Activated CD8-positive, alpha-beta memory T cell treated with anti-CD3 and anti-CD28 coated beads, Interleukin-2, amount 10 ng/mL, durations not matched to agents 7 days and 5 days (primary cell): ENCODE results near the gene VAMP2. TPM values are rescaled to one million over a fixed set of nuclear protein-coding genes. Genes with fewer than 3 reads are reported as not detected.

Experiments
- ATAC-seq: fragments of 150-1000 bp; cut with Tn5 transposase; one replicate; pipeline ENCODE4 v1.10.0; 2021; ENCODE audit warnings: moderate library complexity
- CTCF ChIA-PET: fragments of 350-600 bp; sonication (Branson Sonifier 250); formaldehyde crosslinking; loops from one replicate; lab custom pipeline; 2021; ENCODE audit warnings: antibody characterized with exemption; lab: Charles Lee
- DNase-seq: peaks from one replicate; pipeline ENCODE4 v3.0.0-alpha.2; 2020
- H3K27ac Mint-ChIP-seq: one replicate; pipeline ENCODE4 v1.8.0; 2021; ENCODE audit warnings: mild to moderate bottlenecking, mixed read lengths
- H3K27me3 Mint-ChIP-seq: one replicate; pipeline ENCODE4 v1.8.0; 2021; ENCODE audit warnings: mixed read lengths
- H3K36me3 Mint-ChIP-seq: one replicate; pipeline ENCODE4 v1.8.0; 2021; ENCODE audit warnings: mild to moderate bottlenecking, mixed read lengths
- H3K4me1 Mint-ChIP-seq: one replicate; pipeline ENCODE4 v1.8.0; 2021; ENCODE audit warnings: mixed read lengths
- H3K4me3 Mint-ChIP-seq: one replicate; pipeline ENCODE4 v1.8.0; 2021; ENCODE audit warnings: mild to moderate bottlenecking, moderate library complexity, mixed read lengths
- H3K9me3 Mint-ChIP-seq: one replicate; pipeline ENCODE4 v1.8.0; 2022; ENCODE audit warnings: low read depth, mixed read lengths
- microRNA-seq: library from miRNA; unstranded; fragments of <30 nt; microRNA quantifications from one replicate; pipeline ENCODE4 v1.2.0, GENCODE V29; 2022
- total RNA-seq, 2 experiments: library from RNA; stranded (reverse); gene quantifications; one replicate each; pipeline ENCODE4 v1.2.3, GENCODE V29; 2021

VAMP2 gene
- total RNA-seq, 2 experiments from 2014 or later, result 47.6 to 68.9 TPM

- CTCF ChIA-PET, result interaction anchor here (0.6 to 6.9 kb wide), 53 partner anchors 7 to 868 kb away, joined by 3 to 96 read pairs (median 5); partner anchors contain the start of genes AURKB, BORCS6, CTC1 and CTDNEP1
- peaks cover 56% of the 10 kb centered on the region for H3K4me1 Mint-ChIP-seq
These were observed 42.9 kb downstream of the VAMP2 start for GRCh38 chr17:8119581-8120519.

GRCh38 chr17:8118769-8119580 lies 43.8 kb downstream of the VAMP2 start:
- Mint-ChIP-seq H3K4me1 (peaks cover 48% of the 10 kb centered on the region), H3K4me3 (peak overlapping the region; percentile 95), H3K36me3 (no peaks in the 10 kb centered on the region), H3K27ac (peak overlapping the region; percentile 88), H3K27me3 (peaks cover 59% of the 10 kb centered on the region), H3K9me3 (no peaks in the 10 kb centered on the region)
- CTCF ChIA-PET, result interaction anchor here (0.6 to 6.9 kb wide), 49 partner anchors 8 to 868 kb away, joined by 3 to 96 read pairs (median 5); partner anchors contain the start of genes AURKB, BORCS6, CTC1 and CTDNEP1
- peak; percentile 92 for DNase-seq
- peak; percentile 69 for ATAC-seq

More at GRCh38 chr17:8119581-8120519, 42.9 kb downstream of the VAMP2 start:
- ATAC-seq (peak; percentile 44), DNase-seq (peak; percentile 94)
- H3K4me3 Mint-ChIP-seq, result peak overlapping the region; percentile 95
- H3K9me3 Mint-ChIP-seq, result no peaks in the 10 kb centered on the region
- H3K27me3 Mint-ChIP-seq, result peaks cover 61% of the 10 kb centered on the region
- H3K36me3 Mint-ChIP-seq, result no peaks in the 10 kb centered on the region
- H3K27ac Mint-ChIP-seq, result peak overlapping the region; percentile 88

- peak; percentile 44 for DNase-seq
- H3K27ac Mint-ChIP-seq, result peak within 1 kb of the TSS; percentile 88
- no peak for ATAC-seq
- CTCF ChIA-PET, result interaction anchor here (0.9 to 6.9 kb wide), 23 partner anchors 9 to 317 kb away, joined by 3 to 96 read pairs (median 6); partner anchors contain the start of genes BORCS6, NAA38 and NDEL1
- peak within 1 kb of the TSS; percentile 95 for H3K4me3 Mint-ChIP-seq
- no peaks in the 10 kb centered on the region for H3K9me3 Mint-ChIP-seq
- peaks cover 40% of the 10 kb centered on the region for H3K4me1 Mint-ChIP-seq
- H3K36me3 Mint-ChIP-seq, result no peaks in the 10 kb centered on the region
- H3K27me3 Mint-ChIP-seq, result peaks cover 55% of the 10 kb centered on the region
These were observed 44.6 kb downstream of the VAMP2 start, which contains the start of gene ALOXE3 for GRCh38 chr17:8117980-8118768. Gene ALOXE3, minus strand, starts transcription at chr17:8118514. Its CDS starts 524 bp downstream, at chr17:8117990.

GRCh38 chr17:8117367-8117979 lies 45.3 kb downstream of the VAMP2 start:
- DNase-seq, result no peak
- peaks cover 34% of the 10 kb centered on the region for H3K4me1 Mint-ChIP-seq
- CTCF ChIA-PET, result interaction anchor here (0.8 to 6.9 kb wide), 15 partner anchors 11 to 260 kb away, joined by 3 to 96 read pairs (median 8); partner anchors contain the start of gene NAA38
- H3K9me3 Mint-ChIP-seq, result no peaks in the 10 kb centered on the region
- no peak overlapping the region for H3K27ac Mint-ChIP-seq
- H3K36me3 Mint-ChIP-seq, result no peaks in the 10 kb centered on the region
- no peak for ATAC-seq
- peak overlapping the region; percentile 95 for H3K4me3 Mint-ChIP-seq
- H3K27me3 Mint-ChIP-seq, result peaks cover 54% of the 10 kb centered on the region

GRCh38 chr17:8116776-8117175 lies 46.0 kb downstream of the VAMP2 start:
- no peak overlapping the region for H3K27ac Mint-ChIP-seq
- CTCF ChIA-PET, result interaction anchor here (0.8 to 6.9 kb wide), 8 partner anchors 10 to 192 kb away, joined by 3 to 96 read pairs (median 6); no protein-coding TSS in a partner anchor
- H3K36me3 Mint-ChIP-seq, result no peaks in the 10 kb centered on the region
- H3K4me1 Mint-ChIP-seq, result peaks cover 31% of the 10 kb centered on the region
- ATAC-seq (no peak), DNase-seq (no peak)
- H3K27me3 Mint-ChIP-seq, result peaks cover 58% of the 10 kb centered on the region
- H3K4me3 Mint-ChIP-seq, result no peak overlapping the region
- no peaks in the 10 kb centered on the region for H3K9me3 Mint-ChIP-seq

GRCh38 chr17:8110907-8111306 lies 51.8 kb downstream of the VAMP2 start:
- H3K27me3 Mint-ChIP-seq, result peaks cover 47% of the 10 kb centered on the region
- no peak overlapping the region for H3K4me3 Mint-ChIP-seq
- ATAC-seq (no peak), DNase-seq (no peak)
- no peaks in the 10 kb centered on the region for H3K36me3 Mint-ChIP-seq
- H3K9me3 Mint-ChIP-seq, result no peaks in the 10 kb centered on the region
- CTCF ChIA-PET, result interaction anchor here (0.6 to 7.8 kb wide), 20 partner anchors 8 to 558 kb away, joined by 3 to 107 read pairs (median 7); partner anchors contain the start of genes ALOX12B, ALOXE3, HES7 and SLC25A35
- no peak overlapping the region for H3K27ac Mint-ChIP-seq
- peaks cover 8% of the 10 kb centered on the region for H3K4me1 Mint-ChIP-seq

GRCh38 chr17:8110456-8110804 lies 52.3 kb downstream of the VAMP2 start:
- peaks cover 8% of the 10 kb centered on the region for H3K4me1 Mint-ChIP-seq
- no peak for DNase-seq
- no peak overlapping the region for H3K4me3 Mint-ChIP-seq
- no peak overlapping the region for H3K27ac Mint-ChIP-seq
- ATAC-seq, result no peak
- CTCF ChIA-PET, result interaction anchor here (0.6 to 7.8 kb wide), 22 partner anchors 9 to 557 kb away, joined by 3 to 107 read pairs (median 6); partner anchors contain the start of genes ALOX12B, ALOXE3, HES7 and SLC25A35
- H3K36me3 Mint-ChIP-seq, result no peaks in the 10 kb centered on the region
- peaks cover 42% of the 10 kb centered on the region for H3K27me3 Mint-ChIP-seq
- no peaks in the 10 kb centered on the region for H3K9me3 Mint-ChIP-seq

GRCh38 chr17:8109661-8110455 lies 52.9 kb downstream of the VAMP2 start:
- no peaks in the 10 kb centered on the region for H3K9me3 Mint-ChIP-seq
- peaks cover 36% of the 10 kb centered on the region for H3K27me3 Mint-ChIP-seq
- no peaks in the 10 kb centered on the region for H3K36me3 Mint-ChIP-seq
- H3K4me3 Mint-ChIP-seq, result no peak overlapping the region
- ATAC-seq, result peak; percentile 99
- DNase-seq, result peak; percentile 80
- CTCF ChIA-PET, result interaction anchor here (0.6 to 7.8 kb wide), 22 partner anchors 9 to 557 kb away, joined by 3 to 107 read pairs (median 6); partner anchors contain the start of genes ALOX12B, ALOXE3, HES7 and SLC25A35
- H3K4me1 Mint-ChIP-seq, result peaks cover 8% of the 10 kb centered on the region
- no peak overlapping the region for H3K27ac Mint-ChIP-seq

Small RNAs within 50 kb of the gene (microRNA-seq; reads per million reads assigned to microRNA genes)
- gene MIR4521, result 354 reads per million, percentile 79 among the genes with 10 or more reads in this experiment
- gene MIR6883, result not detected

Other genes with a start within 250 kb of the VAMP2 start
- 1 to 10 TPM; 2.8 to 3.9 TPM for gene RNF227, start 246.7 kb downstream of the VAMP2 start, total RNA-seq
- gene KCNAB3, start 233.1 kb downstream of the VAMP2 start, total RNA-seq, result 1 to 10 TPM; 6.6 to 6.7 TPM
- gene TRAPPC1, start 231.0 kb downstream of the VAMP2 start, total RNA-seq, result 100 to 1,000 TPM; 216 to 245 TPM
- 10 to 100 TPM; 56.8 to 69.2 TPM for gene CNTROB, start 230.7 kb downstream of the VAMP2 start, total RNA-seq
- not detected for gene GUCY2D, start 160.3 kb downstream of the VAMP2 start, total RNA-seq
- not detected for gene ALOX15B, start 123.9 kb downstream of the VAMP2 start, total RNA-seq
- under 1 TPM; 0.42 to 0.64 TPM for gene ALOX12B, start 75.2 kb downstream of the VAMP2 start, total RNA-seq
- not detected for gene ALOXE3, start 44.4 kb downstream of the VAMP2 start, total RNA-seq
- 1 to 10 TPM; 1.2 TPM for gene HES7, start 38.8 kb downstream of the VAMP2 start, total RNA-seq
- gene PER1, start 10.5 kb downstream of the VAMP2 start, total RNA-seq, result 10 to 100 TPM; 47.3 to 56.4 TPM
- gene TMEM107, start 13.4 kb upstream of the VAMP2 start, total RNA-seq, result 10 to 100 TPM; 29.9 to 61.0 TPM
- 10 to 100 TPM; 14.9 to 16.8 TPM for gene BORCS6, start 27.2 kb upstream of the VAMP2 start, total RNA-seq
- 100 to 1,000 TPM; 197 to 234 TPM for gene AURKB, start 47.6 kb upstream of the VAMP2 start, total RNA-seq
- gene CTC1, start 85.1 kb upstream of the VAMP2 start, total RNA-seq, result 10 to 100 TPM; 76.7 to 82.0 TPM
- 100 to 1,000 TPM in 1 of 2 experiments, 10 to 100 TPM in 1; 75.1 to 113 TPM for gene PFAS, start 86.3 kb upstream of the VAMP2 start, total RNA-seq
- 10 to 100 TPM; 53.8 to 63.6 TPM for gene RANGRF, start 125.7 kb upstream of the VAMP2 start, total RNA-seq
- gene SLC25A35, start 132.5 kb upstream of the VAMP2 start, total RNA-seq, result 10 to 100 TPM; 10.8 to 11.6 TPM
- gene ARHGEF15, start 147.3 kb upstream of the VAMP2 start, total RNA-seq, result not detected
- gene ODF4, start 176.9 kb upstream of the VAMP2 start, total RNA-seq, result not detected
- 1,000 to 10,000 TPM; 1,612 to 1,903 TPM for gene RPL26, start 220.2 kb upstream of the VAMP2 start, total RNA-seq
- gene RNF222, start 234.9 kb upstream of the VAMP2 start, total RNA-seq, result under 1 TPM; 0.12 to 0.20 TPM